ENCODE measurements around the gene MCOLN1.
"Not testable (repeated sequence)": the region's sequence is repeated elsewhere in the genome, so short reads cannot be mapped to it uniquely, and the experiment has no call there.

Gene MCOLN1

DNA sequence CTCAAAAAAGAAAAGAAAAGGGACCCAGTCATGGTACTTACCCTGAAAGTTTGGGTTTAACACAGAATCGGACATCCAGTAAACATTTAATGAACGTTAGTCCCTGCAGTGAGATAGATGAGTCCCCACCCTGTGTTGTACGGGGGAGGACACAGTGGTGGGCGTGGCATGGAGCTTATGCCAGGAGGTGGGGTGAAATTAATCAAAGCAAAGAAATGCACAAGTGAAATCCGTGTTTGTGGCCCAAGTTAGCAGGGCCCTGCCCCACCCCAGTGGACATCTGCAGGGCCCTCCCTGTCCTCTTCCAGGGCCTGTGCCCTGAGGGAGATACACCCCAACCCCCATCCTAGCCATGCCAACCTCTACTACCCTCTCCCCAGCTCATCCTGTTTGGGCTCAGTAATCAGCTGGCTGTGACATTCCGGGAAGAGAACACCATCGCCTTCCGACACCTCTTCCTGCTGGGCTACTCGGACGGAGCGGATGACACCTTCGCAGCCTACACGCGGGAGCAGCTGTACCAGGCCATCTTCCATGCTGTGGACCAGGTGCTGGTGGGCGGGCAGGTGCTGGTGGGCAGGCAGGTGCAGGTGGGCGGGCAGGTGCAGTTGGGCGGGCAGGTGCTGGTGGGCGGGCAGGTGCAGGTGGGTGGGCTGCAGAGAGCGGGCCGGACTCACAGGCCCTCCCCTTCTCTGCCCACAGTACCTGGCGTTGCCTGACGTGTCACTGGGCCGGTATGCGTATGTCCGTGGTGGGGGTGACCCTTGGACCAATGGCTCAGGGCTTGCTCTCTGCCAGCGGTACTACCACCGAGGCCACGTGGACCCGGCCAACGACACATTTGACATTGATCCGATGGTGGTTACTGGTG is 3.9 kb downstream of the MCOLN1 start:
- no peak for DNase-seq

DNA sequence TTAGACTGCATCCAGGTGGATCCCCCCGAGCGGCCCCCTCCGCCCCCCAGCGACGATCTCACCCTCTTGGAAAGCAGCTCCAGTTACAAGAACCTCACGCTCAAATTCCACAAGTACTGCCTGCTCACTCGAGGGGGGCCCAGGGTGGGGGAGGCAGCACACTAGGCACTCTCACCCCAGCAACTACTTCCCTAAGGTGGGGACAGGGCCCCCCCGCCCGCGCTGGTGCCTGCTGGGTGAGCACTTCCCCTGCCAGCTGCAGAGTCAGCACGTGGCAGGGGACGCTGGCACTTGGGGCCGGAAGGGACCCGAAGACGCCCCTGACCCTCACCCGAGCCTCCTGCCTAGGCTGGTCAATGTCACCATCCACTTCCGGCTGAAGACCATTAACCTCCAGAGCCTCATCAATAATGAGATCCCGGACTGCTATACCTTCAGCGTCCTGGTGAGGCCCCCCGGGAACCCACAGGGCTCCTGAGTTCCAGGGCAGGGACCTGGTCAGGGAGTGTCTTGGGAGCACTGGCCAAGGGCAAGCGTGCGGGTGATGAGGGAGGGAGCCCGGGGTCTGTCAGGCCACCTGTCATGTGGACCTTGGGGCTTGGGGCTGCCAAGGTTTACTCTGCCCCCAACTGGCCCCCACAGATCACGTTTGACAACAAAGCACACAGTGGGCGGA is 5.2 kb downstream of the MCOLN1 start:
- DNase-seq: no peak

DNA sequence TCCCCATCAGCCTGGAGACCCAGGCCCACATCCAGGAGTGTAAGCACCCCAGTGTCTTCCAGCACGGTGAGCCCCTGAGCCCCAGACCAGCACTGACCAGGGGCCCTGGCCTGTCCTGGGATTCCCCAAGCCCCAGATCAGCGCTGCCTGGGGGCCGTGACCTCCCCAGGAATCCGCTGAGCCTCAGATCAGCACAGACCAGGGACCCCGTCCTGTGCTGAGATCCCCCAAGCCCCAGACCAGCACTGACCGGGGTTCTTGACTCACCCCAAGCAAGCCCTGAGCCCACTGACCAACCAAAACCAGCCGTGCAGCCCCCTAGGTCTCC is 5.7 kb downstream of the MCOLN1 start:
- no peak for DNase-seq

DNA sequence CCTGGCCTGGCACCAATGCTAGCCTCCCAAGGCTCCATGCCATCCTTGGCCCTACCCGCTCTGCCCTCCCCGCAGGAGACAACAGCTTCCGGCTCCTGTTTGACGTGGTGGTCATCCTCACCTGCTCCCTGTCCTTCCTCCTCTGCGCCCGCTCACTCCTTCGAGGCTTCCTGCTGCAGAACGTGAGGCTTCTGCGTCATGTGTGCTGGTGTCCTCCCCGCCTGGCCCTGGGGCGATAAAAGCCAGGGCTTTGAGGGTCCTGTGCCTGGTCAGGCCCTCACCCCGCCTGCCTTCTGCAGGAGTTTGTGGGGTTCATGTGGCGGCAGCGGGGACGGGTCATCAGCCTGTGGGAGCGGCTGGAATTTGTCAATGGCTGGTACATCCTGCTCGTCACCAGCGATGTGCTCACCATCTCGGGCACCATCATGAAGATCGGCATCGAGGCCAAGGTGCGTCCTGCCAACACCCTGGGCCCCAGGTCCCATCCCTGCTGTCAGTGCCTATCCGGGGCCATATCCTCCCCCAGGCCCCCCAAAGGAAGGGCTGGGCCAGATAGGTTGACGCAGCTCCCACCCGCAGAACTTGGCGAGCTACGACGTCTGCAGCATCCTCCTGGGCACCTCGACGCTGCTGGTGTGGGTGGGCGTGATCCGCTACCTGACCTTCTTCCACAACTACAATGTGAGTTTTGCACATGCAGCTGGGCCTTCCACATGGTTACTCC is 6.3 kb downstream of the MCOLN1 start:
- no peak for DNase-seq

DNA sequence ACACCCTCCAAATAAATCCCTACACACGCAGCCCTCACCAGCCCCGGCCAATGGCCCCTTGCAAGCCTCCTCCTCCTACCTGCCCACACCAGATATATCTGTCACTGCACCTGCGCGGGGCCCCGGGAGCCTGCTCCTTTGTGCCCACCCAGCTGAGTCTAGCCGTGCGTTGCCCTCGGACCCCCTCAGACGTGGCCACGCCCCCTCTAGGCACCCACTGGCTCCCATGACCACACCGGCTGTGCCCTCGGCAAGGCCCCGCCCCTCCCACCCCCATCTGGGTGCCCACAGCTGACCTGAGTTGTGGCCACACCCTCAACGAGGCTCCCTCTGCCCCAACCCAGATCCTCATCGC is 6.8 kb downstream of the MCOLN1 start:
- no peak for DNase-seq

DNA sequence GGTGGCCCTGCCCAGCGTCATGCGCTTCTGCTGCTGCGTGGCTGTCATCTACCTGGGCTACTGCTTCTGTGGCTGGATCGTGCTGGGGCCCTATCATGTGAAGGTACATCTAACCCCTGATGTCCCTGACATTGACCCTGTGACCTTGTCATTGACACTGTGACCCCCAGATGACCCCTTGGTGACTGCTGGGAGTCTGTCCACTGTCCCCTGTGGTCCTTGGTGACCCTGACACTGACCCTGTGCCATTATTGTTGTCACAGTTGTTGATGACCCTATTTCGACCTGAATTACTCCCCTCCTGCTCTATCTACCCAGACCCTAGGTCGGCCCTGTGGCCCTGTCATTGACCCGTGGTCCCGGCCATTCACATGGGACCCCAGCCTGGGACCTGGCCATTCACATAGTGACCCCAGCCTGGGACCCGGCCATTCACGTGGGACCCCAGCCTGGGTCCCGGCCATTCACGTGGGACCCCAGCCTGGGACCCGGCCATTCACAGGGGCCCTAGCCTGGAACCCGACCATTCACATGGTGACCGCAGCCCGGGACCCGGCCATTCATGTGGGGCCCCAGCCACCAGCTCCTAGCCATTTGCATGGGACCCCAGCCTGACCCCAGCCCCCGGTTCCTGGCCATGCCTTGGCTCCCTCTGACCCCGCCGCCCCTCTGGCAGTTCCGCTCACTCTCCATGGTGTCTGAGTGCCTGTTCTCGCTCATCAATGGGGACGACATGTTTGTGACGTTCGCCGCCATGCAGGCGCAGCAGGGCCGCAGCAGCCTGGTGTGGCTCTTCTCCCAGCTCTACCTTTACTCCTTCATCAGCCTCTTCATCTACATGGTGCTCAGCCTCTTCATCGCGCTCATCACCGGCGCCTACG is 7.4 kb downstream of the MCOLN1 start:
- DNase-seq: no peak

DNA sequence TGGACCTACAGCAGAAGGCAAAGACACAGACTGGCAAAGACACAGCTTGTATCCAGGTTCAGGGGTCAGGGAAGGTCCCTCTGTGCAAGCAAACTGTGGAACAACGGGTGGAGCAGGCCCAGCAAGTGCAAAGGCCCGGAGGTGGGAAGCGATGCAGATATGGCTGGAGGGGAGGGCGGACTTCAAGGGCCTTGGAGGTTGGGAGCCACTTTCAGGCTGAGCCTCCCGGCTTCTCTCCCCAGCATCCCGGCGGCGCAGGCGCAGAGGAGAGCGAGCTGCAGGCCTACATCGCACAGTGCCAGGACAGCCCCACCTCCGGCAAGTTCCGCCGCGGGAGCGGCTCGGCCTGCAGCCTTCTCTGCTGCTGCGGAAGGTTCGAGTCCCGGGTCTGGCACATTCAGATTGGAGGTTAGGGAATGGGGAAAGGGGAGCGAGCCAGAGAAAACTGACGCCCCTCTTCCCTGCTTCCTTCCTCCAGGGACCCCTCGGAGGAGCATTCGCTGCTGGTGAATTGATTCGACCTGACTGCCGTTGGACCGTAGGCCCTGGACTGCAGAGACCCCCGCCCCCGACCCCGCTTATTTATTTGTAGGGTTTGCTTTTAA is 11.0 kb downstream of the MCOLN1 start:
- DNase-seq: peak; percentile 64

DNA sequence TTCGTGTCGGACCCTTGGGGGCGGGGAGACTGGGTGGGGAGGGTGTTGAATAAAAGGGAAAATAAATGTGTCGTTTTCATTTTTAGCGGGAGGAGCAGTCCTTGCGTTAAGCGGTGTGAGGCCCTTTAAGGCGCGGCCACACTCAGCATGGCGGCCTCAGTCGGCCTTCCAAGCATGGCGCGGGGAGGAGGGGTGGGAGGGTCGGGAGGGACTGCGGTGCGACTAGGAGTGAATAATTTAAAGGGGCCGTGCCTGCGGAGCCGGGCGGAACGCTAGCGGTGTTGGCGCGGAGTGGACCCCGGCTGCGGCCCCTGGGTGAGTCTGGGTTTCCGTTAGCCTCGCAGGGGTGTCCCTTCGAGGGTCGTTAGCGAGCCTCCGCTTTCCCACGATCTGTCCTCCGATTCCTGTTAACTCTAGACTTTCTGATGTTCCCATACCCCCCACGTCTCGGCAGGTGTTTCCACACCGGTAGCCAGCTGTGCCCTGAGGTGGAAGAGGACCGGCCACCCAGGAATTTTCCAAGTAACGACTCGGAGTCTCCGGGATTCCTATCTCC is 11.6 kb downstream of the MCOLN1 start:
- peak; percentile 85 for DNase-seq

DNA sequence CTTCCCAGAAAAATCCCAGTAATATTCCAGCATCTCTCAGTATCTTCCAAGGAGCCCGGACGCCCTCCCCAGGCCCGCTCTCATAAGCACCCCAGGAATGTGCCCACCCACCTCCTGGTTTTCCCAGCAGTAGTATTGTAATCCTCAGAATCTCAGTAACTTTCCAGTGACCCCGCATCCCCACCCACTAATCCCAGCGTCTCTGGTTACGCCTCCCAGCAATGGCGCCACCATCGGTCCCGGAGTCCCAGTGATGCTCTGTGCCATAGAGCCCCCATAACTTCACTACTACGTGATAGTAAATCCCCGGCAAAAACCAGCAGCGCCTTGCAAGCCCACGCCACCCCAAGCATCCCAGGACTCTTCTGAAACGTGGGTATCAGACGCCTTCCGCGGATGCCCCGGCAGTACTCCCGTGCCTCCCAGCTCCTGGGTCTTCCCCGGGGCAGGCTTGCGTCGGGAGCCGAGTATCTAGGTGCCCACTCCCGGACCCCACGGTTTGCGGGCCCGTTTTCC is 12.2 kb downstream of the MCOLN1 start:
- peak; percentile 84 for DNase-seq

DNA sequence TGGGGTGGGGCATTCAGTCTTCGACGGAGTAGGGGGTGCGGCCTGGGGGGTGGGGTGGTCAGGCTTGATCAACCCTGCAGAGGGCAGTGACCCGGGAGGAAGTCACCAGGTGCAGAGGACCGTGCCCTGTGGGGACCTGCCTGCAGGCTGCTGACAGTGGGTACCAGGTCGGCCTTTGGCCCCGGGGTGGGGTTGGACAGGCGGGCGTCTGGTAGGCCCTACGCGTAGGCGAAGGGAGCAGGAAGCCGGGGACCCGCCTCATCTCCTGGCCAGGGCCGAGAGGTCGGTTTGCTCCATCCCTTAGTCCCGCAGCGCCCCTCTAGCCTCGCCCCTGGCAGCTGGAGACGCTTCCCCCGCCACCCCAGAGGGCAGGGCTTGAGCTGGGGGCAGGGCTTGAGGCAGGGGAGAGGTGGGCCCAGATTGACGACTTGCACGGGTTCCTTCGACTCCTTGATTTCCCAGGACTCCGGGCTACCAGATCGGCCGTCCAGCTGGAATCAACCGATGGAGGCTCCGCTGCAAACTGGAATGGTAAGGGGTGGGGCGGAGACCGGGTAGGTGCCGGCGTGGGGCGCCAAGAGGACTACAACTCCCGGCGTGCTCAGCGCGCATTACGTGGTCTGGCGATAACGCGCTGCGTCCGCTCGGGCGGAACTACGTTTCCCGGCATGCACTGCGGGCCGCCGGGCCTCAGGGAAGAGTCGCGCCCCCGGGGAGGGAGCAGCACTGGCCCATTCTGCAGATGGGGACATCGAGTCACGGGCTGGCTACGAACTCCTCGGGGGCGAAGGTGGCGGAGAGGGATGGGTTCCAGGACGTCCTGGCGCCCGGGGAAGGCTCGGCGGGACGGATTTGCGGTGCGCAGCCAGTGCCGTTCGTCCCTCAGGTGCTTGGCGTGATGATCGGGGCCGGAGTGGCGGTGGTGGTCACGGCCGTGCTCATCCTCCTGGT is 12.9 kb downstream of the MCOLN1 start, which contains the start of gene PNPLA6:
PNPLA6 (plus strand) TSS at position 671 of the 951 bp plus-strand sequence; CDS start at position 743, 72 bp downstream.
- DNase-seq: peak; percentile 91

DNA sequence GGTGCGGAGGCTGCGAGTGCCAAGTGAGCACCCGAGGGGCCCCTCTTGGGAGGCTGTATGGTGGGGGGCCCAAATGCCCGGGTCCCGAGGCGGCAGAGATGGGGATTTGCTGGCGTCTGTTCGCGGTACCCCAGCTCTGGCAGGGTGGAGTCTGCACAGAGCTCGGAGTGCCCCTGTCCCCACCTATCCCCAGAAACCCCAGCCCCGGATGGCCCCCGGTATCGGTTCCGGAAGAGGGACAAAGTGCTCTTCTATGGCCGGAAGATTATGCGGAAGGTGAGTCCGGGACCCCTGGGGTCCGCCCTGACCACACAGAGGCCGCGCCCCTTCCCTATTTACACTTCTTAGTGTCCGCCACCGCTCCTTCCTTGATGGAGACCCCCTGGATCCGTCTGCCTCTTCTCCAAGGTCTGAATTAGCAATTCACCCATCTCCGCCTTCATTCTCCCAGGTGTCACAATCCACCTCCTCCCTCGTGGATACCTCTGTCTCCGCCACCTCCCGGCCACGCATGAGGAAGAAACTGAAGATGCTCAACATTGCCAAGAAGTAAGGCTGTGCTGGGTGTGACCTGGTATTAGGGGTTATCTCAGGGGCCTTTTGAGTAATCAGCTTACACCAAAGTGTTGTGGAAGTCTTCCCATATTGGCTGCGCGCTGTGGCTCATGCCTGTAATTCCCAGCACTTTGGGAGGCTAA is 13.7 kb downstream of the MCOLN1 start:
- DNase-seq: no peak

DNA sequence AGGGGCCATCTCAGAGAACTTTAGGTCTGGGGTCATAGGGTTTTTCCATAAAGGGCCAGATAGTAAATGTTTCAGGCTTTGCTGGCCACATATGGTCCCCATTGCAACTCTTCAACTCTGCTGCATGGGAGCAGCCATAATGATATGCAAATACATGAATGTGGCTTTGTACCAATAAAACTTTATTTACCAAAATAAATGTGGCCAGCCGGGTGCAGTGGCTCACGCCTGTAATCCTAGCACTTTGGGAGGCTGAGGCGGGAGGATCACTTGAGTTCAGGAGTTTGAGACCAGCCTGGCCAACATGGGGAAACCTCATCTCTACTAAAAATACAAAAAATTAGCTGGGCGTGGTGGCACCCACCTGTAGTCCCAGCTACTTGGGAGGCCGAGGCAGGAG is 16.6 kb downstream of the MCOLN1 start:
- DNase-seq: not testable (repeated sequence)

DNA sequence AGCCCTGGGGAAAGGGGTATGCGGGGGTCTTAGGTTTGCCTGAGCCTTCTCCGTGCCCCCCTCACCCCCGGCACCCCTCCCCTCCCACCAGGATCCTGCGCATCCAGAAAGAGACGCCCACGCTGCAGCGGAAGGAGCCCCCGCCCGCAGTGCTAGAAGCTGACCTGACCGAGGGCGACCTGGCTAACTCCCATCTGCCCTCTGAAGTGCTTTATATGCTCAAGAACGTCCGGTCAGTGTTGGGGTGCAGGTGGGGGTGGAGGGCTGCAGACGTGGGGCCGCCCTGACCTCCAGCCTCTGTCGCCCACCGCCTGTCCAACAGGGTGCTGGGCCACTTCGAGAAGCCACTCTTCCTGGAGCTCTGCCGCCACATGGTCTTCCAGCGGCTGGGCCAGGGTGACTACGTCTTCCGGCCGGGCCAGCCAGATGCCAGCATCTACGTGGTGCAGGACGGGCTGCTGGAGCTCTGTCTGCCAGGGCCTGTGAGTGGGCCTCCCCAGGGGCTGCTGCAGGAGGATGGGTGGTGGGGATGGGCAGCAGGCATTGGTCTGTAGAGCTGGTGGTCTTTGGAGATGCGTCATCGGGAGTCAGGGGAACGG is 17.5 kb downstream of the MCOLN1 start:
- DNase-seq: no peak

DNA sequence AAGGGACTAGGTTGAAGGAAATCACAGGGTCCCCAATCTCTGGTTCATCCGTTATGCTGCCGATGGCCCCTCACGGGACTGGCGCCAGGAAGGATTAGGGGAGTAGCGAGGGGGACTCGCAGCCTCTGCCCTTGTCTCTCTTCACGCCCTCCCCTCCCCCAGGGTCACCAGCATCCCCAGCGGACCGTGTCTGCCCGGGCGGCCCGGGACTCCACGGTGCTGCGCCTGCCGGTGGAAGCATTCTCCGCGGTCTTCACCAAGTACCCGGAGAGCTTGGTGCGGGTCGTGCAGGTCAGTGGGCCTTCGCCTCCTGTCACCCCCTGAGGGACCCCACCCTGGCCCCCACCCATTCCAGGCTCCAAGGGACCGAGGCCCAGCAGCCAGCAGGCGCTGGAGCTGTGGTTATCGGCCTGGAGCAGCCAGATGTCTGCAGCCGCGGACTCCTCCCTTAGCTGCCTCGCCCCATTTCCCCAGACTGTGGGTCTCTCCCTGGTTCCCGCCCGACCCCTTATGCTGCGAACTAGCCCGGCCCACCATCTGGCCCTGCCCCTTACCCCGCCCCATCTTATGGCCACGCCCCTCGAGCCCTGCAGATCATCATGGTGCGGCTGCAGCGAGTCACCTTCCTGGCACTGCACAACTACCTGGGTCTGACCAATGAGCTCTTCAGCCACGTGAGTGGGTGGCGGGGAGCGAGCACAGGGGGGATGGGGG is 18.5 kb downstream of the MCOLN1 start:
- peak; percentile 41 for DNase-seq

DNA sequence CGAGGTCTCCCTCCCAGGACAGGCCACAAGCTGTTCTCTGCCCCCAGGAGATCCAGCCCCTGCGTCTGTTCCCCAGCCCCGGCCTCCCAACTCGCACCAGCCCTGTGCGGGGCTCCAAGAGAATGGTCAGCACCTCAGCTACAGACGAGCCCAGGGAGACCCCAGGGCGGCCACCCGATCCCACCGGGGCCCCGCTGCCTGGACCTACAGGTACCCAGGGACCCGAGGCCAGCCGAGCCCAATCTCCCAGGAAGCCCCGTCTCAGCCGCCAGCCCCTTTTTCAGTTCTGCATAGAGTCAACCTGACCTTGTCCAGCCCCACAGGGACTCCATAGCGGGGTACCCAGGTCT is 19.0 kb downstream of the MCOLN1 start:
- DNase-seq: no peak

DNA sequence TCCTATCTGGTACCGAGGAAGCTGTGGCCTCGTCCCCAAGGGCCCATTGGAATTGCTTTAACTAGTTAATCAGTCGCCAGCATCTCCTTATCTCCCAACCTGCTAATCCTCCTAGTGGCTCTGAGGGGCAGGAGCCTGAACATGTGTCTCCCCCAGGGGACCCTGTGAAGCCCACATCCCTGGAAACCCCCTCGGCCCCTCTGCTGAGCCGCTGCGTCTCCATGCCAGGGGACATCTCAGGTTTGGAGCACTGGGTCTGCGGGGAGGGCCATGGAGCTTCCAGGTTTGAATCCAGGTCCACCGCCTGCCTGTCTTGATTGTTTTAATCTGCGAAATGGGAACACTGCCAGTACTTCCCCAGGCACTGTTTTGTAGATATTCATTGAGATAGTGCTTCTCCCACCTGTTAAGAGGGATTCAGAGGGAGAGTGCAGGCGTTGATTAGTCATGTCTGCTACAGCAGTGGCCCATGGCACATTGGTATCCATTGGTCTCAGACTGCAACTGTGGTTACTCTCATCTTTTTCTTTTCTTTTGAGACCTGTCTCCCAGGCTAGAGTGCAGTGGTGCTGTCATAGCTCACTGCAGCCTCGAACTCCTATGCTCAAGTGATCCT is 19.5 kb downstream of the MCOLN1 start:
- DNase-seq: no peak

DNA sequence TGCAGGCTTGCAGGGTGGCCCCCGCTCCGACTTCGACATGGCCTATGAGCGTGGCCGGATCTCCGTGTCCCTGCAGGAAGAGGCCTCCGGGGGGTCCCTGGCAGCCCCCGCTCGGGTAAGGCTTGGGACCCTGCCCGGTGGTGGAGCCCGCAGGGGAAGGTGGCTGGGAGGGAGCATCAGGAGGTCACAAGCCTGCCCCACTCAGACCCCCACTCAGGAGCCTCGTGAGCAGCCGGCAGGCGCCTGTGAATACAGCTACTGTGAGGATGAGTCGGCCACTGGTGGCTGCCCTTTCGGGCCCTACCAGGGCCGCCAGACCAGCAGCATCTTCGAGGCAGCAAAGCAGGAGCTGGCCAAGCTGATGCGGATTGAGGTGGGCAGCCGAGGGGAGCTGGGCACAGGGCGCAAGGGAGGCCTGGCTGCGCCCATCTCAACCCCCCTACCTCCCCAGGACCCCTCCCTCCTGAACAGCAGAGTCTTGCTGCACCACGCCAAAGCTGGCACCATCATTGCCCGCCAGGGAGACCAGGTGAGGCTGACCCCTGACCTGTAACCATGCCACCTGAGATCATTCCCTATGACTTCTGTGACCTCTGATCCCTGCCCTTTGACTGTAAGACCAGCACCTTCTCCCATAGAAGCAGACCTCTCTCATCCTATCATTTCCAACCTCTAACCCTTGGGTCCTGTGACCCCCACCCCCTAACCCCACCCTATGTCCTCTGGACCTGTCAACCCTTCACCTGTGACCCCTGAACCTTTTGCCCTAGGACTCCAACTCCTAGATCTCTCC is 20.3 kb downstream of the MCOLN1 start:
- DNase-seq: no peak

DNA sequence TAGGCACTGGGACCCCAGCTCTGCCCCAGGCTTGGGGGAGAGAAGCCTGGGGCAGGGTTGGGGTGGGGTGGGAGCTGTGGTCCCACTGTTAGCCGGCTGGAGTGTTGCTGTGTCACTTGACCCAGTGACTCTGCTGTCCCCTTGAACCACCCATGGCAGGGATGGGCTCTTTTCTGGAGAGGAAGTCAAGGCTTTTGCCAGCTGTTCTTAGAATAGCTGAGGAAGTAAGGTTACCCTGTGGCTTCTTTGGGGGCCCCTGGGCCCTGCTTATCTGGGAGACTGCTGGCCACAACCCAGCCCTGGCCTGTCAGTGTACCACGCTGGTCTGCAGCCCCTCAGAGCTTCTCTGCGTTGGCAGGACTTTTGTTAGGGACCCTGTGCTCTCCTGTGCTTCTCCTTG is 22.2 kb downstream of the MCOLN1 start:
- no peak for DNase-seq

All from fibroblast of upper back skin (primary cell).